ENCODE measurements around the gene DNAH10. TPM values are rescaled to one million over a fixed set of nuclear protein-coding genes. Genes with fewer than 3 reads are reported as not detected.

The DNAH10 gene
- total RNA-seq, 1 donor from 2014 or later: 0.99 TPM

- peak; percentile 92 for DNase-seq
Observed at GRCh38 chr12:123972457-123973401, 210.6 kb downstream of the DNAH10 start, which contains the start of the genes CCDC92 and ZNF664. CCDC92 (minus strand) TSS chr12:123972831; CDS start chr12:123944305, 28,526 bp downstream. ZNF664 (plus strand) TSS chr12:123973215; CDS start chr12:124012145, 38,930 bp downstream.

GRCh38 chr12:123973552-123974341 is 211.6 kb downstream of the DNAH10 start:
- DNase-seq: no peak

- no peak for DNase-seq
Observed at GRCh38 chr12:123976227-123976826, 214.2 kb downstream of the DNAH10 start.

GRCh38 chr12:123979566-123979965 is 217.5 kb downstream of the DNAH10 start:
- DNase-seq: no peak

- DNase-seq: no peak
Observed at GRCh38 chr12:123982269-123982668, 220.2 kb downstream of the DNAH10 start.

- peak; percentile 2 for DNase-seq
Observed at GRCh38 chr12:123983822-123984485, 221.9 kb downstream of the DNAH10 start.

- no peak for DNase-seq
Observed at GRCh38 chr12:123984903-123985302, 222.8 kb downstream of the DNAH10 start.

Small RNAs within 50 kb of the gene (small RNA-seq; reads per million reads assigned to genes)
- gene AC068790.4 (ENCODE audit: low replicate concordance) (not detected), gene AC068790.6 (ENCODE audit: low replicate concordance) (not detected)

Other genes with a start within 250 kb of the DNAH10 start
- 7.9 TPM for gene RILPL1, start 228.6 kb upstream of the DNAH10 start, total RNA-seq
- gene TMED2, start 177.7 kb upstream of the DNAH10 start, total RNA-seq: 190 TPM
- 16.9 TPM for gene DDX55, start 160.2 kb upstream of the DNAH10 start, total RNA-seq
- 28.3 TPM for gene EIF2B1, start 128.6 kb upstream of the DNAH10 start, total RNA-seq
- gene GTF2H3, start 128.5 kb upstream of the DNAH10 start, total RNA-seq: 23.4 TPM
- gene TCTN2, start 91.2 kb upstream of the DNAH10 start, total RNA-seq: 8.3 TPM
- gene ATP6V0A2, start 49.9 kb upstream of the DNAH10 start, total RNA-seq: 19.8 TPM
- gene CCDC92, start 210.5 kb downstream of the DNAH10 start, total RNA-seq: 7.8 TPM
- 47.9 TPM for gene ZNF664, start 210.9 kb downstream of the DNAH10 start, total RNA-seq